Hepatocyte (in vitro differentiated cells): ENCODE results near the gene NNAT. TPM values are rescaled to one million over a fixed set of nuclear protein-coding genes. Genes with fewer than 3 reads are reported as not detected.

ENCODE experiments used
- DNase-seq: peaks from one replicate; pipeline ENCODE4 v3.0.0-alpha.2; 2016; ENCODE audit warnings: low spot score
- H2AFZ ChIP-seq: fragments of 200-600 bp; sonication (generic); 2 replicates; pipeline ENCODE4 v1.6.0; 2016; ENCODE audit warnings: antibody characterized with exemption, mild to moderate bottlenecking
- H3K27ac ChIP-seq: fragments of 200-600 bp; sonication (generic); 2 replicates; pipeline ENCODE4 v1.5.1; 2016; ENCODE audit warnings: mild to moderate bottlenecking
- H3K27me3 ChIP-seq: fragments of 200-600 bp; sonication (generic); 2 replicates; pipeline ENCODE4 v1.6.1; 2016
- H3K36me3 ChIP-seq: fragments of 200-600 bp; sonication (generic); replicated peaks from 2 replicates; pipeline ENCODE4 v1.5.1; 2016; ENCODE audit warnings: low read depth; ENCODE audit not compliant: insufficient read depth
- H3K4me1 ChIP-seq: fragments of 200-600 bp; sonication (generic); 2 replicates; pipeline ENCODE4 v1.5.1; 2016; ENCODE audit warnings: mild to moderate bottlenecking, moderate library complexity; ENCODE audit not compliant: insufficient read depth
- H3K4me2 ChIP-seq: fragments of 200-600 bp; sonication (generic); 2 replicates; pipeline ENCODE4 v1.6.0; 2016
- H3K4me3 ChIP-seq: fragments of 200-600 bp; sonication (generic); 2 replicates; pipeline ENCODE4 v1.5.1; 2016; ENCODE audit warnings: mild to moderate bottlenecking
- H3K79me2 ChIP-seq: fragments of 200-600 bp; sonication (generic); 2 replicates; pipeline ENCODE4 v1.6.0; 2017; ENCODE audit warnings: mild to moderate bottlenecking
- H3K9me2 ChIP-seq: fragments of 200-600 bp; sonication (generic); replicated peaks from 2 replicates; pipeline ENCODE4 v1.6.0; 2017; ENCODE audit warnings: mild to moderate bottlenecking; ENCODE audit not compliant: insufficient read depth
- H3K9me3 ChIP-seq: fragments of 200-600 bp; sonication (generic); 2 replicates; pipeline ENCODE4 v1.5.1; 2016; ENCODE audit warnings: low read depth, mild to moderate bottlenecking
- H4K20me1 ChIP-seq: fragments of 200-600 bp; sonication (generic); 2 replicates; pipeline ENCODE4 v1.6.0; 2016; ENCODE audit warnings: mild to moderate bottlenecking; ENCODE audit not compliant: insufficient read depth, poor library complexity, severe bottlenecking
- CTCF ChIP-seq: fragments of 200-600 bp; sonication (generic); IDR thresholded peaks from 2 replicates; pipeline ENCODE4 v1.5.1; 2016; ENCODE audit warnings: antibody characterized with exemption, mild to moderate bottlenecking; ENCODE audit not compliant: poor library complexity
- EZH2 ChIP-seq: fragments of 200-600 bp; sonication (generic); IDR thresholded peaks from 2 replicates; pipeline ENCODE4 v1.6.1; 2016; ENCODE audit warnings: antibody characterized with exemption, mild to moderate bottlenecking, borderline replicate concordance
- EZH2phosphoT487 ChIP-seq: fragments of 200-600 bp; sonication (generic); IDR thresholded peaks from one replicate; pipeline ENCODE4 v1.6.1; 2018; ENCODE audit warnings: antibody characterized with exemption, mild to moderate bottlenecking, low read depth, moderate library complexity; ENCODE audit not compliant: unreplicated experiment, severe bottlenecking
- WGBS: methylation state at CpG from one replicate; pipeline ENCODE4 v1.1.6; 2016; ENCODE audit warnings: low lambda C conversion rate; ENCODE audit errors: missing lambda C conversion rate; 5-methylcytosine and 5-hydroxymethylcytosine counted together
- polyA plus RNA-seq: library from polyadenylated mRNA; unstranded; fragments of >200 nt; fragmentation: Nextera tagmentation; extraction: Ambion mirVana; gene quantifications from 2 replicates; pipeline ENCODE4 v1.2.1, GENCODE V29; 2016
- total RNA-seq: library from RNA; depleted of rRNA; stranded (reverse); fragments of >200 nt; gene quantifications from 2 replicates; pipeline ENCODE4 v1.2.3, GENCODE V29; 2014

NNAT gene
- total and polyA plus RNA-seq, 2 experiments from 2014 or later: 1.1 TPM; not detected in 1

GRCh38 chr20:37535443-37536132 is 14.5 kb downstream of the NNAT start:
- H3K4me1 ChIP-seq: no peaks in the 10 kb centered on the region
- H3K27ac ChIP-seq: no peak overlapping the region
- H3K4me2 ChIP-seq: no peak overlapping the region
- TF ChIP-seq CTCF: no peak
- TF ChIP-seq EZH2phosphoT487: no peak
- no peak for TF ChIP-seq EZH2
- 74% methylated on average over 10 of the region's 10 CpGs for WGBS
- no peak for DNase-seq
- H3K36me3 ChIP-seq: no peaks in the 10 kb centered on the region
- H3K79me2 ChIP-seq: no peaks in the 10 kb centered on the region
- no peaks in the 10 kb centered on the region for H3K9me2 ChIP-seq
- H4K20me1 ChIP-seq: no peaks in the 10 kb centered on the region
- no peaks in the 10 kb centered on the region for H3K27me3 ChIP-seq
- no peak overlapping the region for H2AFZ ChIP-seq
- H3K9me3 ChIP-seq: no peaks in the 10 kb centered on the region
- H3K4me3 ChIP-seq: no peak overlapping the region

DNA sequence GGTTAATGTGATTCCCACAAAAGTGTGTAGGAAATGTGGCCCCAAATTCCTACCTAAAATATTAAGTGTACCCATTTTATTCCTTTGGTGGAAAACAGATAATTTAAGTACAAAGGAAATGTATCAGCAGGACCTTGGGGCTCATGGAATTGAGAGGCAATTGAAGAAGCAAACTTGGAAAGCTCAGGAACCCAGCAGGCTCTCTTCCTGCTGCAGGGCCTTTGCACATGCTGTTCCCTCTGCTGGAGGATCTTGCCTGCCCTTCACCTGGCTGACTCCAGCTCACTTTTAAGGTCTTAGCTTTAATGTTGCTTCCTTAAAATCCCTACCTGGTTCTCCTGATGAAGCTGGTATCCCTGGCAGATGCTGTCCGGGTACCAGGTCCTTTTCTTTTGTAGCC is 16.5 kb downstream of the NNAT start:
- Histone ChIP-seq H3K4me2 (no peak overlapping the region), H3K27me3 (no peaks in the 10 kb centered on the region), H3K9me2 (no peaks in the 10 kb centered on the region), H3K27ac (no peak overlapping the region), H3K9me3 (no peaks in the 10 kb centered on the region), H3K36me3 (no peaks in the 10 kb centered on the region), H3K79me2 (no peaks in the 10 kb centered on the region), H2AFZ (no peak overlapping the region), H3K4me1 (peaks cover 7% of the 10 kb centered on the region), H3K4me3 (no peak overlapping the region), H4K20me1 (no peaks in the 10 kb centered on the region)
- no peak for DNase-seq
- no peak for TF ChIP-seq CTCF
- no peak for TF ChIP-seq EZH2
- no peak for TF ChIP-seq EZH2phosphoT487
- 100% methylated on average over 1 of the region's 1 CpG for WGBS

DNA sequence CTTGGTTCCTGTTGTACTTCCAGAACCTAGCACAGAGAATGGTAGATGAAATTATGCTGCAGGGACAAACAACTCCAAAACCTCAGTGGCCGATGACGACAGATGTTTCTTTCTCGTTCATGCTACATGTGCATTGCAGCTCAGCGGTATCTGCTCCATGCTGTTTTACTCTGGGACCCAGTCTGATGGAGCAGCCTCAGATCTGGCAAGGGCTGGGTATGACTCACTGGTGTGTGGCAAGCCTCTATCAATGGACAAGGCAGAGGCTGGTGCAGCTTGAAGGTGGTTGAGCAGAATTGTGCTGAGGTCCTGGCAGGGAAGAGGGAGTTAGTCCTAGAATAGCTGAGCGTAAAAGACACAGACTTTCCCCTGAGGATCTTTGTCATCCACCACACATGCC is 17.0 kb downstream of the NNAT start:
- no peaks in the 10 kb centered on the region for H3K27me3 ChIP-seq
- peaks cover 12% of the 10 kb centered on the region for H3K4me1 ChIP-seq
- no peaks in the 10 kb centered on the region for H4K20me1 ChIP-seq
- no peaks in the 10 kb centered on the region for H3K9me2 ChIP-seq
- no peak overlapping the region for H3K4me2 ChIP-seq
- H3K27ac ChIP-seq: no peak overlapping the region
- no peak for TF ChIP-seq EZH2phosphoT487
- H3K79me2 ChIP-seq: no peaks in the 10 kb centered on the region
- H3K9me3 ChIP-seq: no peaks in the 10 kb centered on the region
- no peaks in the 10 kb centered on the region for H3K36me3 ChIP-seq
- no peak overlapping the region for H2AFZ ChIP-seq
- 90% methylated on average over 5 of the region's 5 CpGs for WGBS
- peak; percentile 47 for DNase-seq
- H3K4me3 ChIP-seq: no peak overlapping the region

DNA sequence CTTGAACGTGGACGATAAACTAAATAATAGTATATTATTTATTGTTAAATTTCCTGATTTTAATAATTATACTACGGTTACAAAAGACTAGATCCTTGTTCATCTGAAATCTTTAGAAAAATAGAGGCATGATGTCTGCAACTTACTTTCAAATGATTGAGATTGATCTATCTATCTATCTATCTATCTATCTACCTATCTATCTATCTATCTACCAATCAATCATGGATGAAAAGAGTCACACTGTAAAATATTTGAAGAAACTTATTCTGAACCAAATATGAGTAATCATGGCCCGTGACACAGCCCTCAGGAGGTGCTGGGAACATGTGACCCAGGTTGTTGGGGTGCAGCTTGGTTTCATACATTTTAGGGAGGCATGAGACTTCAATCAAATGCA is 18.4 kb downstream of the NNAT start:
- H3K4me3 ChIP-seq: no peak overlapping the region
- H3K79me2 ChIP-seq: no peaks in the 10 kb centered on the region
- no peak for TF ChIP-seq EZH2
- TF ChIP-seq CTCF: no peak
- no peak for TF ChIP-seq EZH2phosphoT487
- no peak overlapping the region for H2AFZ ChIP-seq
- no peaks in the 10 kb centered on the region for H3K36me3 ChIP-seq
- no peak overlapping the region for H3K27ac ChIP-seq
- no peaks in the 10 kb centered on the region for H3K9me2 ChIP-seq
- H4K20me1 ChIP-seq: no peaks in the 10 kb centered on the region
- H3K4me2 ChIP-seq: no peak overlapping the region
- DNase-seq: no peak
- no peaks in the 10 kb centered on the region for H3K27me3 ChIP-seq
- 89% methylated on average over 4 of the region's 4 CpGs for WGBS
- H3K9me3 ChIP-seq: no peaks in the 10 kb centered on the region
- peaks cover 17% of the 10 kb centered on the region for H3K4me1 ChIP-seq
